Endodermal cell (in vitro differentiated cells): ENCODE measurements around the gene GXYLT1. TPM values are rescaled to one million over a fixed set of nuclear protein-coding genes. Genes with fewer than 3 reads are reported as not detected.
"Not testable (repeated sequence)": the region's sequence is repeated elsewhere in the genome, so short reads cannot be mapped to it uniquely, and the experiment has no call there.

Experiments used
- DNase-seq: peaks from one replicate; pipeline ENCODE4 v3.0.0-alpha.2; 2017
- H3K27ac ChIP-seq: 2 replicates; pipeline ENCODE4 v1.5.1; 2013; ENCODE audit warnings: mild to moderate bottlenecking, low read depth, low read length, moderate library complexity
- H3K27me3 ChIP-seq: 2 replicates; pipeline ENCODE4 v1.6.1; 2013; ENCODE audit warnings: mild to moderate bottlenecking, low read length, moderate library complexity; ENCODE audit not compliant: insufficient read depth, control insufficient read depth, poor library complexity, severe bottlenecking
- H3K36me3 ChIP-seq: 2 replicates; pipeline ENCODE4 v1.7.0; 2013; ENCODE audit warnings: mild to moderate bottlenecking, low read length, moderate library complexity; ENCODE audit not compliant: control insufficient read depth, insufficient read depth
- H3K4me1 ChIP-seq: one replicate; pipeline ENCODE4 v1.7.0; 2013; ENCODE audit warnings: low read length; ENCODE audit not compliant: control insufficient read depth, insufficient read depth
- H3K4me3 ChIP-seq: 2 replicates; pipeline ENCODE4 v1.5.1; 2013; ENCODE audit warnings: mild to moderate bottlenecking, low read length, moderate library complexity
- H3K9ac ChIP-seq: 2 replicates; pipeline ENCODE4 v1.6.1; 2013; ENCODE audit warnings: mild to moderate bottlenecking, low read length, moderate library complexity; ENCODE audit not compliant: poor library complexity, severe bottlenecking; ENCODE audit errors: extremely low read depth
- H3K9me3 ChIP-seq: 2 replicates; pipeline ENCODE4 v1.6.1; 2013; ENCODE audit warnings: mild to moderate bottlenecking, low read length, moderate library complexity; ENCODE audit not compliant: control insufficient read depth
- H3K27ac Mint-ChIP-seq: 2 replicates; pipeline ENCODE4 v1.8.0; 2020; ENCODE audit warnings: mixed read lengths
- H3K27me3 Mint-ChIP-seq: 2 replicates; pipeline ENCODE4 v1.8.0; 2021; ENCODE audit warnings: mild to moderate bottlenecking, mixed read lengths; ENCODE audit not compliant: insufficient read depth
- H3K36me3 Mint-ChIP-seq: 2 replicates; pipeline ENCODE4 v1.8.0; 2020; ENCODE audit warnings: low read depth, mixed read lengths
- H3K4me1 Mint-ChIP-seq: 2 replicates; pipeline ENCODE4 v1.8.0; 2020; ENCODE audit warnings: mixed read lengths
- H3K4me3 Mint-ChIP-seq: 2 replicates; pipeline ENCODE4 v1.8.0; 2020; ENCODE audit warnings: mild to moderate bottlenecking, moderate library complexity, mixed read lengths
- H3K9me3 Mint-ChIP-seq: 2 replicates; pipeline ENCODE4 v1.8.0; 2020; ENCODE audit warnings: mild to moderate bottlenecking, mixed read lengths
- CTCF ChIP-seq: fragments of 200-600 bp; sonication (generic); conservative IDR thresholded peaks from 2 replicates; pipeline ENCODE4 v1.5.0; 2021; ENCODE audit warnings: antibody characterized with exemption, mild to moderate bottlenecking
- WGBS, 2 experiments: methylation state at CpG; one replicate each; pipeline versions ENCODE4 v1.1.5 to v1.1.7; 2013; ENCODE audit warnings: missing lambda C conversion rate in 2 of 2, mixed read lengths in 1 of 2; ENCODE audit not compliant: insufficient coverage in 1 of 2, insufficient read length in 1 of 2; 5-methylcytosine and 5-hydroxymethylcytosine counted together
- total RNA-seq, 2 donors: library from RNA; stranded (reverse); fragmentation: NEBNext Ultra II Directional in 1 of 2; extraction: Animal tissue kit (Norgen Biotek cat#: 25700) in 1 of 2; gene quantifications; 2 replicates in 1 of 2; 3 replicates in 1 of 2; pipeline ENCODE4 v1.2.1, GENCODE V29; 2021

GXYLT1 gene
- total RNA-seq, 2 donors from 2014 or later = 29.2 to 36.6 TPM

DNA sequence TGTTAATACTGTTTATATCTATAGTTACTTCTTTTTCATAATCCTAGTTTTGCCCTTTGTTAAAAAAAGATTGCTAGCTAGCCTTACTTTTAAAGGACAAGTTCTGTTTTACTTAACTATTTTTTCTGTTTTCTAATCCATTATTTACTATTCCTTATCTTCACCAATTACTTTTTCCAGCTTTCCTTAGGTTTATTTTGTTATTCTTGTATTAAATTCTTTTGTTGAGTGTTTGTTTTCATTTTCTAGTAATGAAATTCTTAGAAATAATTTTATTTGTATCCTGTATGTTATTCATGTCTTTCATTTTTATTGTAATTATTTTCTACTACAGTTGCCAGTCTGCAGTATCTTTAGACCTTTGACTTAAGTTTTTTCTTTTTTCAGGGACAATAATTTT, 45.7 kb upstream of the GXYLT1 start:
- H3K27ac ChIP-seq = no peak overlapping the region
- Mint-ChIP-seq H3K36me3 (peaks cover 19% of the 10 kb centered on the region), H3K27me3 (no peaks in the 10 kb centered on the region), H3K9me3 (no peaks in the 10 kb centered on the region), H3K27ac (no peak overlapping the region), H3K4me3 (no peak overlapping the region), H3K4me1 (no peaks in the 10 kb centered on the region)
- no peaks in the 10 kb centered on the region for H3K27me3 ChIP-seq
- H3K4me3 ChIP-seq = no peak overlapping the region
- H3K4me1 ChIP-seq = no peaks in the 10 kb centered on the region
- H3K9me3 ChIP-seq = no peaks in the 10 kb centered on the region
- no peak for DNase-seq
- no peaks in the 10 kb centered on the region for H3K36me3 ChIP-seq
- no peak overlapping the region for H3K9ac ChIP-seq
- no peak for TF ChIP-seq CTCF

GRCh38 chr12:42188275-42188674, 43.6 kb upstream of the GXYLT1 start:
- 88% methylated on average over 2 of the region's 3 CpGs; no CpG with 5 or more reads in 1 of the 2 experiments for WGBS, 2 experiments
- not testable (repeated sequence) for H3K4me3 Mint-ChIP-seq, H3K9me3 Mint-ChIP-seq

GRCh38 chr12:42187799-42188198, 43.1 kb upstream of the GXYLT1 start:
- Mint-ChIP-seq H3K36me3 (peaks cover 14% of the 10 kb centered on the region), H3K27me3 (no peaks in the 10 kb centered on the region), H3K4me3 (no peak overlapping the region), H3K27ac (no peak overlapping the region), H3K9me3 (no peaks in the 10 kb centered on the region), H3K4me1 (no peaks in the 10 kb centered on the region)
- H3K27me3 ChIP-seq = no peaks in the 10 kb centered on the region
- H3K9ac ChIP-seq = no peak overlapping the region
- TF ChIP-seq CTCF = no peak
- H3K27ac ChIP-seq = no peak overlapping the region
- 87% methylated on average over 2 of the region's 2 CpGs; no CpG with 5 or more reads in 1 of the 2 experiments for WGBS, 2 experiments
- no peaks in the 10 kb centered on the region for H3K4me1 ChIP-seq
- H3K36me3 ChIP-seq = no peaks in the 10 kb centered on the region
- no peak overlapping the region for H3K4me3 ChIP-seq
- H3K9me3 ChIP-seq = no peaks in the 10 kb centered on the region
- no peak for DNase-seq

More at GRCh38 chr12:42188275-42188674, 43.6 kb upstream of the GXYLT1 start:
- H3K36me3 Mint-ChIP-seq = peaks cover 16% of the 10 kb centered on the region
- not testable (repeated sequence) for H3K27me3 ChIP-seq, H3K9me3 ChIP-seq, H3K4me1 Mint-ChIP-seq, H3K9ac ChIP-seq, H3K27ac ChIP-seq, H3K27me3 Mint-ChIP-seq, H3K27ac Mint-ChIP-seq, H3K4me1 ChIP-seq, DNase-seq, H3K36me3 ChIP-seq, H3K4me3 ChIP-seq

- no peak for DNase-seq
- H3K36me3 ChIP-seq = peaks cover 3% of the 10 kb centered on the region
- H3K4me3 ChIP-seq = no peak overlapping the region
- H3K27me3 ChIP-seq = no peaks in the 10 kb centered on the region
- Mint-ChIP-seq H3K27ac (no peak overlapping the region), H3K4me1 (no peaks in the 10 kb centered on the region), H3K36me3 (peaks cover 7% of the 10 kb centered on the region), H3K9me3 (no peaks in the 10 kb centered on the region), H3K4me3 (no peak overlapping the region), H3K27me3 (no peaks in the 10 kb centered on the region)
- 97% methylated on average over 2 of the region's 2 CpGs; no CpG with 5 or more reads in 1 of the 2 experiments for WGBS, 2 experiments
- no peak overlapping the region for H3K9ac ChIP-seq
- H3K4me1 ChIP-seq = no peaks in the 10 kb centered on the region
- no peak overlapping the region for H3K27ac ChIP-seq
- no peaks in the 10 kb centered on the region for H3K9me3 ChIP-seq
- TF ChIP-seq CTCF = no peak
These were observed 42.1 kb upstream of the GXYLT1 start for GRCh38 chr12:42186793-42187192.
